GM23248 (cell line): ENCODE data around the gene RPL3. TPM values are rescaled to one million over a fixed set of nuclear protein-coding genes. Genes with fewer than 3 reads are reported as not detected.

Experiments used
- DNase-seq: peaks from one replicate; pipeline ENCODE4 v3.0.0-alpha.2; 2015
- H2AFZ ChIP-seq: fragments of 200-600 bp; sonication (generic); 2 replicates; pipeline ENCODE4 v1.6.1; 2016; ENCODE audit warnings: antibody characterized with exemption
- H3F3A ChIP-seq: fragments of 200-600 bp; sonication (generic); 2 replicates; pipeline ENCODE4 v1.6.1; 2016; ENCODE audit warnings: mild to moderate bottlenecking, antibody characterized with exemption, mixed run types; ENCODE audit not compliant: insufficient read depth
- H3K27ac ChIP-seq: fragments of 200-600 bp; sonication (generic); 2 replicates; pipeline ENCODE4 v1.5.1; 2016; ENCODE audit warnings: mild to moderate bottlenecking
- H3K27me3 ChIP-seq: fragments of 200-600 bp; sonication (generic); replicated peaks from 2 replicates; pipeline ENCODE4 v1.6.1; 2016; ENCODE audit warnings: mild to moderate bottlenecking; ENCODE audit not compliant: insufficient read depth
- H3K36me3 ChIP-seq: fragments of 200-600 bp; sonication (generic); 2 replicates; pipeline ENCODE4 v1.6.1; 2016; ENCODE audit warnings: low read depth, mild to moderate bottlenecking
- H3K4me1 ChIP-seq: fragments of 200-600 bp; sonication (generic); 2 replicates; pipeline ENCODE4 v1.6.1; 2016; ENCODE audit warnings: mild to moderate bottlenecking; ENCODE audit not compliant: insufficient read depth
- H3K4me2 ChIP-seq: fragments of 200-600 bp; sonication (generic); one replicate; pipeline ENCODE4 v1.6.1; 2016; ENCODE audit warnings: mild to moderate bottlenecking; ENCODE audit not compliant: unreplicated experiment
- H3K4me3 ChIP-seq: fragments of 200-600 bp; sonication (generic); 2 replicates; pipeline ENCODE4 v1.5.1; 2016; ENCODE audit warnings: mild to moderate bottlenecking
- H3K79me2 ChIP-seq: fragments of 200-600 bp; sonication (generic); 2 replicates; pipeline ENCODE4 v1.6.1; 2016; ENCODE audit warnings: mild to moderate bottlenecking; ENCODE audit not compliant: insufficient read depth
- H3K9ac ChIP-seq: fragments of 200-600 bp; sonication (generic); 2 replicates; pipeline ENCODE4 v1.6.1; 2016; ENCODE audit warnings: mild to moderate bottlenecking
- H3K9me2 ChIP-seq: fragments of 200-600 bp; sonication (generic); 2 replicates; pipeline ENCODE4 v1.6.1; 2016; ENCODE audit warnings: mixed run types, mild to moderate bottlenecking, moderate library complexity; ENCODE audit not compliant: insufficient read depth
- H3K9me3 ChIP-seq: fragments of 200-600 bp; sonication (generic); one replicate; pipeline ENCODE4 v1.6.1; 2017; ENCODE audit warnings: low read depth
- H4K20me1 ChIP-seq: fragments of 200-600 bp; sonication (generic); 2 replicates; pipeline ENCODE4 v1.6.0; 2016; ENCODE audit not compliant: insufficient read depth
- EZH2 ChIP-seq: fragments of 200-600 bp; sonication (generic); IDR thresholded peaks from 2 replicates; pipeline ENCODE4 v1.6.1; 2018; ENCODE audit warnings: antibody characterized with exemption, mild to moderate bottlenecking; ENCODE audit not compliant: insufficient read depth, poor library complexity, severe bottlenecking
- EZH2phosphoT487 ChIP-seq: fragments of 200-600 bp; sonication (generic); IDR thresholded peaks from 2 replicates; pipeline ENCODE4 v1.6.1; 2018; ENCODE audit warnings: antibody characterized with exemption, moderate library complexity, mild to moderate bottlenecking, low read depth; ENCODE audit not compliant: insufficient read depth
- WGBS, 2 experiments: methylation state at CpG; one replicate each; pipeline ENCODE4 v1.1.6; 2015 to 2017; ENCODE audit warnings: low lambda C conversion rate in 2 of 2, low coverage in 1 of 2; ENCODE audit errors: missing lambda C conversion rate in 2 of 2; 5-methylcytosine and 5-hydroxymethylcytosine counted together
- in situ Hi-C: fragments of 300-500 bp; cut with MboI; formaldehyde crosslinking; loops from 2 replicates; pipeline ENCODE4 v1.15.0; 2020
- polyA plus RNA-seq: library from polyadenylated mRNA; unstranded; fragments of >200 nt; fragmentation: Nextera tagmentation; extraction: Ambion mirVana; gene quantifications from 2 replicates; pipeline ENCODE4 v1.2.1, GENCODE V29; 2016
- total RNA-seq: library from RNA; depleted of rRNA; stranded (reverse); fragments of >200 nt; shearing (Covaris generic); gene quantifications from 2 replicates; pipeline ENCODE4 v1.2.3, GENCODE V29; 2014

Gene RPL3
- total and polyA plus RNA-seq, 2 experiments from 2014 or later: 920 to 2,353 TPM

GRCh38 chr22:39298241-39298987, 21.0 kb downstream of the RPL3 start:
- H3K4me2 ChIP-seq: no peak overlapping the region
- H3K36me3 ChIP-seq: no peaks in the 10 kb centered on the region
- no peak overlapping the region for H2AFZ ChIP-seq
- DNase-seq: no peak
- no peaks in the 10 kb centered on the region for H3K27me3 ChIP-seq
- no peaks in the 10 kb centered on the region for H3K79me2 ChIP-seq
- no peak overlapping the region for H3K27ac ChIP-seq
- H3K9me2 ChIP-seq: no peaks in the 10 kb centered on the region
- no peaks in the 10 kb centered on the region for H3K4me1 ChIP-seq
- in situ Hi-C loops: no loop called here
- no peak overlapping the region for H3K4me3 ChIP-seq
- WGBS, 2 experiments: 73 to 77% methylated on average over 17 to 18 of the region's 18 CpGs
- no peak overlapping the region for H3K9ac ChIP-seq
- H3K9me3 ChIP-seq: no peaks in the 10 kb centered on the region
- TF ChIP-seq EZH2 (no peak), EZH2phosphoT487 (no peak)
- H4K20me1 ChIP-seq: no peaks in the 10 kb centered on the region
- no peaks in the 10 kb centered on the region for H3F3A ChIP-seq

GRCh38 chr22:39297490-39298240, 21.8 kb downstream of the RPL3 start:
- Histone ChIP-seq H3K9ac (no peak overlapping the region), H3K9me3 (no peaks in the 10 kb centered on the region), H3K9me2 (no peaks in the 10 kb centered on the region), H4K20me1 (no peaks in the 10 kb centered on the region), H3K36me3 (no peaks in the 10 kb centered on the region), H3K79me2 (no peaks in the 10 kb centered on the region), H3K27me3 (no peaks in the 10 kb centered on the region), H3F3A (no peaks in the 10 kb centered on the region), H3K4me1 (no peaks in the 10 kb centered on the region), H3K4me3 (no peak overlapping the region), H2AFZ (no peak overlapping the region), H3K4me2 (no peak overlapping the region), H3K27ac (no peak overlapping the region)
- TF ChIP-seq EZH2phosphoT487: no peak
- no peak for TF ChIP-seq EZH2
- WGBS, 2 experiments: 82 to 90% methylated on average over 16 to 18 of the region's 18 CpGs
- DNase-seq: no peak
- in situ Hi-C loops: no loop called here

DNA sequence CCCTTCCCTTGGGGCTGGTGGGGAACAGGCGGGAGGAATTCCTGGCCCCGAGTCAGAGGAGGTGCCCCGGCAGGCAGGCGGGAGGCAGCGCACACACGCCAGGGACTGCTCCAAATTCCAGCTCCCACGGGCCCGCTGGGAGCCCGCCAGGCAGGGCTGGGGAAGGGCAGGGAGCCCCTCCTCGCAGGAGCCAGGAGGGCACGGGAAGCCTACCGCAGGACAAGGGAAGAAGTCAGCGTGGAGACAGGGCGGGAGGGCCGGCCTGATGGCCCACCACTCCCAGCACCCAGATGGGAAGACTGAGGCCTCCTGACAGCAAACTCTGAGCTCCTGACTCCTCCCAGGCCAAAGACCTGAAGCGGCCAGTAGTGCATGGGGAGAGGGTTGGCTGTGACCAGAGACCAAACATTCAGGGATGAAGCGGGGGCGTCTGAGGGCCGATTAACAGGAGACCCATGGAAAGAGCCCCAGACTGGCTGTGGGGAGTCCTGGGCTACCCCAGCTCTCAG, 22.4 kb downstream of the RPL3 start:
- H3K9ac ChIP-seq: no peak overlapping the region
- no peak overlapping the region for H2AFZ ChIP-seq
- no peaks in the 10 kb centered on the region for H3K36me3 ChIP-seq
- DNase-seq: no peak
- in situ Hi-C loops: no loop called here
- no peaks in the 10 kb centered on the region for H3K27me3 ChIP-seq
- H3F3A ChIP-seq: no peaks in the 10 kb centered on the region
- peaks cover 5% of the 10 kb centered on the region for H3K4me1 ChIP-seq
- no peak overlapping the region for H3K27ac ChIP-seq
- no peaks in the 10 kb centered on the region for H3K9me2 ChIP-seq
- H3K4me2 ChIP-seq: no peak overlapping the region
- H3K79me2 ChIP-seq: no peaks in the 10 kb centered on the region
- no peaks in the 10 kb centered on the region for H4K20me1 ChIP-seq
- WGBS, 2 experiments: 76 to 87% methylated on average over 17 to 19 of the region's 19 CpGs
- TF ChIP-seq EZH2 (no peak), EZH2phosphoT487 (no peak)
- H3K4me3 ChIP-seq: no peak overlapping the region
- H3K9me3 ChIP-seq: no peaks in the 10 kb centered on the region

GRCh38 chr22:39296535-39296934, 22.9 kb downstream of the RPL3 start:
- H3K4me3 ChIP-seq: no peak overlapping the region
- H3K9me2 ChIP-seq: no peaks in the 10 kb centered on the region
- H3K9ac ChIP-seq: no peak overlapping the region
- TF ChIP-seq EZH2phosphoT487 (no peak), EZH2 (no peak)
- no peaks in the 10 kb centered on the region for H3F3A ChIP-seq
- H4K20me1 ChIP-seq: no peaks in the 10 kb centered on the region
- no peaks in the 10 kb centered on the region for H3K36me3 ChIP-seq
- in situ Hi-C loops: no loop called here
- no peak overlapping the region for H2AFZ ChIP-seq
- WGBS, 2 experiments: 81 to 83% methylated on average over 6 of the region's 6 CpGs
- peaks cover 6% of the 10 kb centered on the region for H3K4me1 ChIP-seq
- H3K27ac ChIP-seq: no peak overlapping the region
- no peak for DNase-seq
- H3K9me3 ChIP-seq: no peaks in the 10 kb centered on the region
- no peaks in the 10 kb centered on the region for H3K27me3 ChIP-seq
- no peak overlapping the region for H3K4me2 ChIP-seq
- H3K79me2 ChIP-seq: no peaks in the 10 kb centered on the region
